Motor neuron (in vitro differentiated cells): ENCODE data around the gene TMCC1. TPM values are rescaled to one million over a fixed set of nuclear protein-coding genes. Genes with fewer than 3 reads are reported as not detected.
A peak's percentile ranks its signal among the peaks of the same experiment; 100 is the strongest.

Experiments
- ATAC-seq, 8 experiments: fragments of 200-7000 bp; cut with Tn5 transposase; replicated peaks in 6 of 8; 2 replicates each; pipeline ENCODE4 v1.8.0; 2021; ENCODE audit warnings: mild to moderate bottlenecking in 8 of 8, moderate library complexity in 8 of 8
- H3K27ac ChIP-seq, 2 donors: fragments of 250-450 bp; sonication (Bioruptor Pico); 2 replicates each; pipeline ENCODE4 v1.9.0; 2021; ENCODE audit warnings: antibody characterized with exemption in 2 of 2, mild to moderate bottlenecking in 2 of 2, moderate library complexity in 1 of 2
- H3K4me1 ChIP-seq, 2 donors: fragments of 250-450 bp; sonication (Bioruptor Pico); replicated peaks in 1 of 2; 2 replicates each; pipeline ENCODE4 v1.6.1; 2021; ENCODE audit warnings: antibody characterized with exemption in 2 of 2, mild to moderate bottlenecking in 2 of 2, moderate library complexity in 1 of 2
- H3K4me3 ChIP-seq, 5 donors: fragments of 250-450 bp; sonication (Bioruptor Pico); 2 replicates each; pipeline ENCODE4 v1.9.0; 2021; ENCODE audit warnings: antibody characterized with exemption in 5 of 5, mild to moderate bottlenecking in 5 of 5, moderate library complexity in 4 of 5
- WGBS, 10 experiments: fragments of 450-650 bp; shearing (Covaris generic); methylation state at CpG; one replicate each; pipeline ENCODE4 v1.0.0; 2022; 5-methylcytosine and 5-hydroxymethylcytosine counted together
- in situ Hi-C, 9 experiments: fragments of 400-800 bp; cut with MboI; loops; one replicate each; pipeline ENCODE4 v1.15.0; 2021; ENCODE audit warnings: low sequenced_read_pairs in 9 of 9, low pct_unique_long_range_greater_than_20kb in 2 of 9; ENCODE audit not compliant: unreplicated experiment in 9 of 9
- total RNA-seq, 8 experiments: library from RNA; unstranded; fragments of 300-600 nt; gene quantifications; 2 replicates each; pipeline versions ENCODE4 v1.2.3 to v1.2.4, GENCODE V29; 2022

Gene TMCC1
- total RNA-seq, 8 experiments from 2014 or later, result 20.0 to 53.2 (median 33.8) TPM

- in situ Hi-C loops, result loop anchor here in 1 of 9 experiments (25.0 kb wide), 1 partner anchor 117 kb away; no protein-coding TSS in a partner anchor
- H3K4me1 ChIP-seq, result peaks cover 8 to 30% of the 10 kb centered on the region in 2 donors
- no peak overlapping the region for H3K27ac ChIP-seq
- ATAC-seq, result no peak
- 10 to 100% (median 85%) methylated on average over 1 to 3 of the region's 8 CpGs; no CpG with 5 or more reads in 6 of the 10 experiments for WGBS, 10 experiments
- peak overlapping the region in 2 of 5 donors; percentile 42 to 46 for H3K4me3 ChIP-seq
Observed at GRCh38 chr3:129603991-129604749, 289.3 kb downstream of the TMCC1 start.

GRCh38 chr3:129603561-129603942 lies 290.0 kb downstream of the TMCC1 start:
- in situ Hi-C loops, result loop anchor here in 1 of 9 experiments (25.0 kb wide), 1 partner anchor 116 kb away; no protein-coding TSS in a partner anchor
- peak in 2 of 8 experiments; percentile 8 to 17 for ATAC-seq
- Histone ChIP-seq H3K4me1 (peaks cover 8 to 29% of the 10 kb centered on the region in 2 donors), H3K4me3 (no peak overlapping the region), H3K27ac (no peak overlapping the region)
- 0 to 100% (median 57%) methylated on average over 1 to 4 of the region's 7 CpGs; no CpG with 5 or more reads in 6 of the 10 experiments for WGBS, 10 experiments

DNA sequence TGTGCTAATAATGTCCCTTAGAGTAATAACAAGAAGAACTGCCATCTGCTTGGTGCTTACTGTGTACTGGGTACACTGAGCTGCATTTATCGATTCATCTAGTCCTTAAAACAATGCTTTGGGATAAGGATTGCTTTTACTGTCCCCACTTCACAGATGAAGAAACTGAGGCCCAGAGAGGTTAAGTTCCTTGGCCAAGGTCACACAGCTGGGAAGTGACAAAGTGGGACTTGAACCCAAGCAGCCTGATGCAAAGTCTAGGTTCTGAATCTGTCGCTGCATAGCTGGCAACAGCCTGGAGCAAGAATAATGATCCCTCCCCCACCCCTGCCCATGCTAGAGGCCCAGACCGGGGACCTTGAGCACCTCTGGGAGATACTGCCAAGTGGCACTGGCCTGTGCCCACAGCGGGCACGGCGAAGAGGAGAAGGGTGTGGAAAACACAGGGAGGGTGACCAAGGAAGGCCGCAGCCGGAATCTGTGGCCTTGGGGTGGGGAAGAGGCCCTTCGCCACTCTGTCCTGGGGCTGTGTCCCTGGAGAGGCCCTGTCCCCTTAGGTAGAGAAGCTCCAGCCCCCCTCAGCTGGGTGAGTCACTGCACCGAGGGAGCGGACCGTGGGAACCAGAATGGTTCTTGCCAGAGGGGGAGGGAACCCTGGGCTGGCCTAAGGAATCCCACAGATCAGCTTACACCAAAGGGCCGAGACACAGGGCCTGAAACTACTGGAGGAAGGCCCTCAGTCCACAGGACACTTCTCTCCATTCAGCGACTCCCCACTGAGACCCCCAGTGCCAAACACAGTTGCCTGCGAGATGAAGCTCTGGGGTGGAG lies 290.6 kb downstream of the TMCC1 start:
- ATAC-seq, result peak; percentile 9 to 66 (median 30)
- H3K4me3 ChIP-seq, result no peak overlapping the region
- H3K27ac ChIP-seq, result no peak overlapping the region
- peaks cover 11 to 33% of the 10 kb centered on the region in 2 donors for H3K4me1 ChIP-seq
- WGBS, 10 experiments, result 57 to 100% (median 73%) methylated on average over 1 to 11 of the region's 15 CpGs; no CpG with 5 or more reads in 2 of the 10 experiments
- in situ Hi-C loops, result loop anchor here in 1 of 9 experiments (25.0 kb wide), 1 partner anchor 116 kb away; no protein-coding TSS in a partner anchor

- no peak for ATAC-seq
- Histone ChIP-seq H3K4me1 (peaks cover 17 to 40% of the 10 kb centered on the region in 2 donors), H3K4me3 (no peak overlapping the region), H3K27ac (no peak overlapping the region)
- in situ Hi-C loops, result loop anchor here in 1 of 9 experiments (25.0 kb wide), 1 partner anchor 115 kb away; no protein-coding TSS in a partner anchor
- 67 to 100% (median 80%) methylated on average over 1 to 7 of the region's 11 CpGs; no CpG with 5 or more reads in 4 of the 10 experiments for WGBS, 10 experiments
Observed at GRCh38 chr3:129602309-129602708, 291.2 kb downstream of the TMCC1 start.

DNA sequence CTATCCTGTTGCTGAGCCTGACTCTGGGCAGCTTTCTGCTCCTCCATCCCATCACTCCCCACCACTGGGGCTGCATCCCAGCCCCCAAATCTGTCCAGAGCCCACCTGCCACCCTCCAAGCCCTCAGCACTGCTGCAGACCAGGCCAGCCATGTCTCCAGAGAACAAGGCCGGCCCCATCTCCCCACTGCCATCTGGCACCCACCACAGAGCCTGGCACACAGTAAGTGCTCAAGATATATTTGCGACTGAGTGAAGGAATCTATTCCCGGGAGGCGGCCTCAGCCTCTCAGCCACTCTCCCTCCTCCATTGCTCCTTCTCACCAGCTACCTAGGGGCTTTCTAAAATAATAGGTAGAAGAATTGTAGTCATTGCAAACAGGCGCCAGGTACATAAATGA lies 291.8 kb downstream of the TMCC1 start:
- H3K27ac ChIP-seq, result no peak overlapping the region
- in situ Hi-C loops, result loop anchor here in 1 of 9 experiments (25.0 kb wide), 1 partner anchor 114 kb away; no protein-coding TSS in a partner anchor
- peaks cover 23 to 46% of the 10 kb centered on the region in 2 donors for H3K4me1 ChIP-seq
- 59 to 100% (median 95%) methylated on average over 1 to 5 of the region's 5 CpGs; no CpG with 5 or more reads in 5 of the 10 experiments for WGBS, 10 experiments
- H3K4me3 ChIP-seq, result no peak overlapping the region
- ATAC-seq, result no peak

- no peak overlapping the region for H3K27ac ChIP-seq
Observed at GRCh38 chr3:129600348-129600747, 293.2 kb downstream of the TMCC1 start.

DNA sequence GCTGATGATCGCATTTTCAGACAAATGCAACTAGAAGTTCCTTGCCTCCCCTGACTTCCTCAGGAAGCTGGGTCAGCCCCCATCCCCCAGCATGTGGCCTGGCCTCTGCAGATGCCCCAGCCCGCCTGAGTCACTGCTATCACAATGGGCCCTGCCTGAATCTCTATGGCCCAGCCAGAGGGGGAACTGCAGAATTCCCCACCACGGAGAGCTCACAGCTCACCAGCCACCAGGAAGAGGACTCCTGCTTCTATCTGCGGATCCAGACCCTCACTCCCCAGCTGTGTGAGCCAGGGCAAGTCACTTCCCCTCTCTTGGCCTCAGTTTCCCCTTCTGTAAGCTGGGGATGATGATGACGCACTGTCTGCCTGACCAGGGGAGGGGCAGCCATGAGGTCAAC lies 293.9 kb downstream of the TMCC1 start:
- Histone ChIP-seq H3K4me3 (no peak overlapping the region), H3K27ac (no peak overlapping the region), H3K4me1 (peaks cover 32 to 57% of the 10 kb centered on the region in 2 donors)
- 0 to 100% (median 100%) methylated on average over 1 of the region's 5 CpGs; no CpG with 5 or more reads in 5 of the 10 experiments for WGBS, 10 experiments
- in situ Hi-C loops, result loop anchor here in 1 of 9 experiments (25.0 kb wide), 1 partner anchor 112 kb away; no protein-coding TSS in a partner anchor
- ATAC-seq, result no peak

More at GRCh38 chr3:129600348-129600747, 293.2 kb downstream of the TMCC1 start:
- H3K4me3 ChIP-seq, result no peak overlapping the region
- ATAC-seq, result no peak
- H3K4me1 ChIP-seq, result peaks cover 31 to 58% of the 10 kb centered on the region in 2 donors
- 100% methylated on average over 1 of the region's 2 CpGs; no CpG with 5 or more reads in 6 of the 10 experiments for WGBS, 10 experiments
- in situ Hi-C loops, result loop anchor here in 1 of 9 experiments (25.0 kb wide), 1 partner anchor 113 kb away; no protein-coding TSS in a partner anchor

DNA sequence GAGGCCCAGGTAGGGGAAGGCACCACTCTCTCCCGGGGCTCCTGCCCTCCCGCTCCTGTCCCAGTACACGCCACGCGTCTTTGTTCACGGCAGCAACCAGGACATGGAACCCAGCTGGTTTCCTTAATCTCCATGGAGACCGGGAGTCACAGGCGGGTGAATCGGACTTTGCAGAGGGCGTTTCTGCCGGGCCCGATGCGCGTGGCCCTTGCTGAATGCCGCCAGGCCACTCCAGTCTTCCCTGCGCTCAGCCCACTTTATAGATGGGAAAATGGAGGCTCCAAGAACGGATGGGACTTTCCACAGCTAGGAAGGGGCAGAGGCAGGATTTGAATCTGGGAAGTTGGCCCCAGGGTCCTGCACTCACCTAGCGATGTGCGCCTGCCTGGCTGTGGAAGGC lies 294.4 kb downstream of the TMCC1 start:
- Histone ChIP-seq H3K27ac (no peak overlapping the region), H3K4me1 (peaks cover 37 to 59% of the 10 kb centered on the region in 2 donors), H3K4me3 (no peak overlapping the region)
- WGBS, 10 experiments, result 66 to 88% (median 82%) methylated on average over 4 to 8 of the region's 19 CpGs; no CpG with 5 or more reads in 7 of the 10 experiments
- ATAC-seq, result no peak
- in situ Hi-C loops, result no loop called here

DNA sequence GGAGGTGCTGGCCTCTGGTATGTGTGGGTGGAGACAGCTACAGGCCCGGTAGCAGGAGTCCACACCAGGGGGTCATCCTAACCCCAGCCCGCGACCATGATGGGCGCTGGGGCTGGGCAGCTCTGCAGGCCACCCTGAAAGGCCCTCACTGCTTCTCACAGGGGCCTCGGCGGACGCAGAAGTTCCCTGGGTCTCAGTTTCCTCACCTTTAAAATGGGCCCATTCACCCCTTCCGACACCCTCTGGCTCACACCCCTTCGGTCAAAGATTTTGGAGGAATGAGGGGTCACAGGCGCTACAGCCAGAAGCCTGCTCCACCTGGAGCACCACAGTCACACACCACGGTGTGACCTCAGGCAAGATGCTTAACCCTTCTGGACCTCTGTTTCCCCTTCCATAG lies 295.0 kb downstream of the TMCC1 start:
- Histone ChIP-seq H3K27ac (no peak overlapping the region), H3K4me1 (peaks cover 41 to 59% of the 10 kb centered on the region in 2 donors), H3K4me3 (no peak overlapping the region)
- WGBS, 10 experiments, result 0 to 100% (median 96%) methylated on average over 1 to 4 of the region's 11 CpGs; no CpG with 5 or more reads in 5 of the 10 experiments
- in situ Hi-C loops, result no loop called here
- ATAC-seq, result no peak

- H3K4me1 ChIP-seq, result peaks cover 41 to 59% of the 10 kb centered on the region in 2 donors
- peak in 7 of 8 experiments; percentile 1 to 33 (median 2) for ATAC-seq
- in situ Hi-C loops, result no loop called here
- H3K27ac ChIP-seq, result peak overlapping the region; percentile 40 to 83
- no peak overlapping the region for H3K4me3 ChIP-seq
- WGBS, 10 experiments, result 0 to 92% (median 33%) methylated on average over 1 to 2 of the region's 5 CpGs; no CpG with 5 or more reads in 6 of the 10 experiments
Observed at GRCh38 chr3:129598000-129598381, 295.5 kb downstream of the TMCC1 start.
